Cardiac muscle cell (in vitro differentiated cells and primary cell): ENCODE data around the gene NTRK2. TPM values are rescaled to one million over a fixed set of nuclear protein-coding genes. Genes with fewer than 3 reads are reported as not detected.

Source experiments
- DNase-seq, 2 donors: peaks; one replicate each; pipeline versions ENCODE4 v3.0.0 to v3.0.0-alpha.2; 2010 to 2017; ENCODE audit warnings: low read depth in 1 of 2, low spot score in 1 of 2
- H3K27ac ChIP-seq: fragments of 200-600 bp; sonication (generic); 2 replicates; pipeline ENCODE4 v1.5.1; 2016
- H3K27me3 ChIP-seq: fragments of 200-600 bp; sonication (generic); 2 replicates; pipeline ENCODE4 v1.6.0; 2016; ENCODE audit warnings: control low read depth
- H3K36me3 ChIP-seq: fragments of 200-600 bp; sonication (generic); 2 replicates; pipeline ENCODE4 v1.5.1; 2016; ENCODE audit warnings: control low read depth
- H3K4me1 ChIP-seq: fragments of 200-600 bp; sonication (generic); 2 replicates; pipeline ENCODE4 v1.8.1; 2017; ENCODE audit warnings: low read depth, mild to moderate bottlenecking, mixed run types
- H3K4me3 ChIP-seq: fragments of 200-600 bp; sonication (generic); 2 replicates; pipeline ENCODE4 v1.5.1; 2016; ENCODE audit warnings: mild to moderate bottlenecking
- H3K9me3 ChIP-seq: fragments of 200-600 bp; sonication (generic); 2 replicates; pipeline ENCODE4 v1.5.1; 2017; ENCODE audit warnings: low read depth, mild to moderate bottlenecking, control low read depth
- CTCF ChIP-seq: IDR thresholded peaks from 2 replicates; pipeline ENCODE4 v1.5.1; 2012; ENCODE audit warnings: low read depth, mild to moderate bottlenecking, low read length
- polyA plus RNA-seq: library from polyadenylated mRNA; unstranded; fragments of >200 nt; fragmentation: Nextera tagmentation; extraction: Ambion mirVana; gene quantifications from 2 replicates; pipeline ENCODE4 v1.2.1, GENCODE V29; 2016
- total RNA-seq: library from RNA; depleted of rRNA; stranded (reverse); fragments of >200 nt; gene quantifications from 2 replicates; pipeline ENCODE4 v1.2.3, GENCODE V29; 2016

Gene NTRK2
- total and polyA plus RNA-seq, 2 experiments from 2014 or later = 1.3 TPM

DNA sequence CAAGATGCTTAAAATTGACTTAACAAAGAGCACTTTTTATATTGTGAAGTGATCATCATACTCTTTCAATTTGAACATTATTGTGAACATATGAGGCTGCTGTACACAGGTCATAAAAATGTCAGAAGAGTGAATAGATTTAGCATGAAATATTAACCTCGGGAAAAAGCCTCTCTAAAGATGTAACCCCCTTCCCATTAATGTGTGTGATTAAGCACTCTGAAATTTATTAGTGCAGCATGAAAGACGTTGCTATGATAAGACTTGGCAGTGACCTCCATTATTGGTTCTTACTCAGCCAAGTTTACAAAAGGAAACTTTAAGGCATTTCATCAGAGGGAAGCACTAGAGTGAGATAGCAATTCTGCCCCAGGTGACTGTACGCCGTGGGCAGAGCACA, 326.5 kb downstream of the NTRK2 start:
- no peak for TF ChIP-seq CTCF
- H3K36me3 ChIP-seq = no peaks in the 10 kb centered on the region
- H3K4me3 ChIP-seq = no peak overlapping the region
- no peaks in the 10 kb centered on the region for H3K27me3 ChIP-seq
- no peak overlapping the region for H3K27ac ChIP-seq
- H3K9me3 ChIP-seq = no peaks in the 10 kb centered on the region
- peak in 1 of 2 donors; percentile 2 for DNase-seq
- no peaks in the 10 kb centered on the region for H3K4me1 ChIP-seq

GRCh38 chr9:84996716-84997115, 327.2 kb downstream of the NTRK2 start:
- Histone ChIP-seq H3K36me3 (no peaks in the 10 kb centered on the region), H3K9me3 (no peaks in the 10 kb centered on the region), H3K4me1 (no peaks in the 10 kb centered on the region), H3K27me3 (no peaks in the 10 kb centered on the region), H3K4me3 (no peak overlapping the region), H3K27ac (no peak overlapping the region)
- TF ChIP-seq CTCF = no peak
- no peak for DNase-seq

- DNase-seq = peak in 1 of 2 donors; percentile 5
- Histone ChIP-seq H3K4me1 (no peaks in the 10 kb centered on the region), H3K4me3 (no peak overlapping the region), H3K36me3 (no peaks in the 10 kb centered on the region), H3K27me3 (no peaks in the 10 kb centered on the region), H3K9me3 (no peaks in the 10 kb centered on the region), H3K27ac (no peak overlapping the region)
- TF ChIP-seq CTCF = no peak
Measured at GRCh38 chr9:84997472-84997871, 327.9 kb downstream of the NTRK2 start.

DNA sequence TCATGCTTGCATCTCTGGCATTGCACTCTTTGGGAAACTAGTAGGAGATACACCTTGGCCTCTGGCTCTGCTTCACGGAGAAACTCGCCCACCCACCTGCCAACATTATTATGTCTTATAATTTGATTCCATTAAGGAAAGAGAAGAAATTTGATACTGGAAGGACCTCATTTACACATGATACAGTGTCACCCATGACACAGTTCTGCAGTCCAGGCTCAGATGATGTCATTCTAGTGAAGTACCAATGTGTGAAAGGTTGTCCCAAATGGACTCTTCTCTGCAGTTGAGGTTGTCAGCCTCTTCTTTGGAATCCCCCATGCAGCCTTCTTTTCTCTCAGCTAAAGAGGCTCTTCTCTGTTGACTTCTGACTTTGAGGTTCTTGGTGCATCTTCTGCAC, 329.1 kb downstream of the NTRK2 start:
- DNase-seq = no peak

GRCh38 chr9:84999788-85000187, 330.3 kb downstream of the NTRK2 start:
- no peaks in the 10 kb centered on the region for H3K36me3 ChIP-seq
- no peaks in the 10 kb centered on the region for H3K4me1 ChIP-seq
- no peaks in the 10 kb centered on the region for H3K9me3 ChIP-seq
- DNase-seq = no peak
- H3K27me3 ChIP-seq = no peaks in the 10 kb centered on the region
- H3K27ac ChIP-seq = no peak overlapping the region
- no peak overlapping the region for H3K4me3 ChIP-seq
- TF ChIP-seq CTCF = no peak

More for the DNA sequence above, 329.1 kb downstream of the NTRK2 start:
- Histone ChIP-seq H3K9me3 (no peaks in the 10 kb centered on the region), H3K27ac (no peak overlapping the region), H3K4me3 (no peak overlapping the region), H3K4me1 (no peaks in the 10 kb centered on the region), H3K27me3 (no peaks in the 10 kb centered on the region), H3K36me3 (no peaks in the 10 kb centered on the region)
- TF ChIP-seq CTCF = no peak

- Histone ChIP-seq H3K27ac (no peak overlapping the region), H3K36me3 (no peaks in the 10 kb centered on the region), H3K4me1 (no peaks in the 10 kb centered on the region), H3K27me3 (no peaks in the 10 kb centered on the region), H3K4me3 (no peak overlapping the region), H3K9me3 (no peaks in the 10 kb centered on the region)
- TF ChIP-seq CTCF = no peak
- no peak for DNase-seq
Measured at GRCh38 chr9:85001925-85002324, 332.4 kb downstream of the NTRK2 start.
